Measurements from ENCODE around the gene SPARCL1.
"Not testable (repeated sequence)": the region's sequence is repeated elsewhere in the genome, so short reads cannot be mapped to it uniquely, and the experiment has no call there.

The SPARCL1 gene

DNA sequence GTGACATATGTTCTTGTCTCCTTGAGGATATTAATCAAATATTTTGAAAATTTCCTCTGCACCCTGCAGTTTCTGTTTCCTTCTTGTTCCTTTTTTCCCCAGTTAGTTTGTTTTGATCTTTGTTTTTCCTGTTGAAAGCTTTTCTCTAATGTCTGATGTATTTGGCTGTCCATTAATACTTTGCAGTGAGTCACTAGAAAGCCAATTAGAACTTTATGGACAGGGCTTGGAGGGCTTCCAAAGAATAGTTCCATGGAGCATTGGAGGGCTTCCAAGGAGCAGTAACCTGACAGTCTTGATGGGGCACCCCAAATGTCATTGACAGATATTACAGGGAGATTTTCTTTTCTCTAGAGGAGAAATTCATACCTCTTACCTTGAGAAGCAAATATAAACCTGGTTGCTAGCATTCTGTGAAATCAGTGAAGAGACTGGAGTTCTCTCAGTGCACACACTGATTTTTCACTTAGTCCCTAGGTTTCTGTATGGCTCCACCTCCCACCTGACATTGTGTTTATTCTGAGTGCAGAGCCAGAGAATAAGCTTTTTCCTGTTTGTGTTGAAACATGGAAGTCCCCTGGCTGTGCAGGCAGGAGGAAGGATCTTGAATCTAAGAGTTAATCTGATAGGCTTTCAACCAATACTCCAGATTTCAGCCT is 26.5 kb downstream of the SPARCL1 start:
- no peak for TF ChIP-seq POLR2A (IDR thresholded peaks at IDR 0.05; ENCODE audit: low read depth, low read length)
- FAIRE-seq (no peak), DNase-seq (ENCODE audit: insufficient read length, low spot score) (no peak)

DNA sequence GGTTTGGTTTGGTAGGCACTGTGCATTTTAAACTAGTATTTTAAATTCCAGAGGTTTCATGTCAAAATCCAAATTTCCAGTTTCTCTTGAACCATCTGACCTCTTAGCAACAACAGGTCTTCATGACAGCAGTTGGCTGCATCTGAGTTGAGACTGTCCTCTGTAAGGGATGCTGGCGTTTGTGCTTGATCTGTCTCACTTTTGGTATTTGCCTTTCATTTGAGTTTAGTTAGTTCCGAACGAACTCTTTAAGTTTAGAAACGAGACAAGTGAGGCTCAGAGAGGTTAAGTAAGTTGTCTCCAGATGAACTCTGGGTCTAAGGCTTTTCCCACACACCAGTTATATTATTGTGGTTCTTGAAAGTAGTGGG is 29.1 kb downstream of the SPARCL1 start:
- FAIRE-seq (no peak), DNase-seq (ENCODE audit: insufficient read length, low spot score) (no peak)
- no peak for TF ChIP-seq POLR2A (IDR thresholded peaks at IDR 0.05; ENCODE audit: low read depth, low read length)

DNA sequence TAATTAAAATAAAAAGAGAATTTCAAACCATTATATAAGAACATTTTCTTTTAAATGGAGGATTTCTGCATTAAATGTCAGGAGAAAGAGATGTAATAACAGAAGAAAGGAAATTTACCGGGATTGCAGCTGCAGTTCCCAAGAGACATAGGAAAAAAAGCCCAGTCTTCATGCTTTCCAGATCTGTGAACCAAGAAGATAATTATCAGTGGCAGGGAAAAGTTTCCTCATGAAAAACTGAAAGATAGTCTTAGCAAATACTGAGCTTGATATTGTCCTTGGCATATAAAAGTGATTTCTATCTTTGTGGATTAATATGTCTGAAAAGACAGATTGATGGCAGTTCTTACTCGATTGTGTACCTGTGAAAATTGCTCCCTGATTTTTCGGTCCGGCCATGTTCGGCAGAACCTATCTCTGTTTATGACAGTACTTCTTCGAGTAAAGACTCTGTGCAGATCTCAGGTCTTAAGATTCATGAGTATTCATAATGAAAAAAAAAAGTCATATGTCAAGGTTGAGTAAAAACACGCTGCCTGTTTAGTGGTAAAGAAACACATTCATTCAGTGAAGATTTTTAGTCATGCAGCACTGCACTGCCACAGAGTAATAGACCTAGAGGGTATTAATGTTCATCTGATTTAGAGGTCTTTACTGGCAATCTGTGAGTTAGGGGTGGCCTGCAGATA is 29.6 kb downstream of the SPARCL1 start:
- TF ChIP-seq POLR2A (IDR thresholded peaks at IDR 0.05; ENCODE audit: low read depth, low read length), result no peak
- FAIRE-seq (no peak), DNase-seq (ENCODE audit: insufficient read length, low spot score) (no peak)

DNA sequence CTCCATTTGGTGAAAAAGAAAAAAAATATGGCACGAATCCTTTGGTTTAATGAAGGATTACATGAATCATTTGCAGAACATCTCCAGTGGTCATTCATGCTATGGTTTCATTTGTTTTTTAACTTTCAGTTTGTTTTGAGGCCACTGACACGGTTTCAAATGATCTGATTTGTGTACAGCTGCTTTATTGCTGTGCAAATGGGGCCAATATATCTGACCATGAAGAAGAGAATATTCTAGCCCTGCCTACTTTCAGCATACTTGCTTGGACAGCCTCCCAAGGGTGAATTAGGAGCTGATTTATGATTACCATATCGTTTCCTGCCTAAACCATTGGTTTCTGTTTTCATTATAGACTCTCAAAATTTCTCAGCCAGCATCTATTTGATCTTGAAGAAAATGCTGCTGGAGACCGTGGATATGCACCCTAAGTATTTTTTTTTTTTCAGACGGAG is 30.7 kb downstream of the SPARCL1 start:
- no peak for DNase-seq (ENCODE audit: insufficient read length, low spot score)
- no peak for FAIRE-seq

DNA sequence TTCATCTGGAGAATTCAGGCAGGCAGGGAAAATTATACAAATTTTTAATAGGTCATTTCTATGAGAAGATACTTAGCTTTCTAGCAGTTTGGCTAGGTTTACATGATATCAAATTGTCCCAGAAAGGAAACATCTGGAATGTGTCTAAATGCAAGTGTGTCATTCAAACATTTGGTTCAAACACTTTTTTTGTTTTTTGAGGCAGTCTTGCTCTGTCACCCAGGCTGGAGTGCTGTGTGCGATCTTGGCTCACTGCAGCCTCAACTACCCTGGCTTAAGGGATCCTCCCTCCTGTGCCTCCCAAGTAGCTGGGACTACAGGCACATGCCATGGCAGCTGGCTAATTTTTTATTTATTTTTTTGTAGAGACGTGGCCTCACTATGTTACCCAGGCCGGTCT is 31.6 kb downstream of the SPARCL1 start:
- FAIRE-seq, result no peak
- TF ChIP-seq POLR2A (IDR thresholded peaks at IDR 0.05; ENCODE audit: low read depth, low read length), result no peak
- DNase-seq (ENCODE audit: insufficient read length, low spot score), result no peak

More for the DNA sequence above, 30.7 kb downstream of the SPARCL1 start:
- TF ChIP-seq POLR2A (IDR thresholded peaks at IDR 0.05; ENCODE audit: low read depth, low read length), result no peak

DNA sequence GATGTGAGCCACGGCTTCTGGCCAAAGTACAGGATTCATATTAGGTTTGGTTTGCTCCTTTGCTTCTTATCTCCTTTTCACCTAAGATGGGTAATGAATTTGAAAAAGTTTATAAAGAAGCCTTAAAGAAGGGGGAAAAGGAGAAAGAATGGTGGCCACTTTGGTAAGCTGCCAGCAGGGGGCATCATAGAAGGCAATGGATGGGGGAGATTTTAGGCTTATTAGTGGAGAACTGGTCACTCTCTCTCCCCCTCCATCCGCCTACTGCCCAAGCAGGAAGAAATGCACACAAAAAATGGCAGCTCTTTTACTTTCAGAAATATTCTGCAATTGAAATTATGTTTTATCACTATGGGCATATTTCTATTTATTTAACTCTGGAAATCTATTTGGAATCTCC is 32.0 kb downstream of the SPARCL1 start:
- DNase-seq (ENCODE audit: insufficient read length, low spot score), result no peak
- no peak for FAIRE-seq
- no peak for TF ChIP-seq POLR2A (IDR thresholded peaks at IDR 0.05; ENCODE audit: low read depth, low read length)

DNA sequence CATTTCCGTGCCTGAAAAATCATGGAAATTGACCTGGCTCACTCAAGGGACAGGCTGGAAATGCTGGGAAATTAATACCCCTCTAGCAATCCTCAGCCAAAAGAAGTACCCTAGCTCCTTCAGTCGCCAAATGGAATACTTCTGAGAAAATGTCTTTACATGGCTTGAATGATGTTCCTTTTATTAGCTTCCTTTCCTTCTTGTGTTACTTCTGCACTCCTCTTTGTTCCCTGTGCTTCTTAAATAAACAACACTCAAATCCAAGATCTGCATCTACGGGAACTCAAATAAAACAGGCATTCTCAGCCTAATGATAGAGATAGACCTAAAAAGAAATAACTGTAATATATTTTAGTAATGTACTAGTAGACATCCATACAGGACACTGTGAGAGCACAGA is 36.1 kb downstream of the SPARCL1 start:
- no peak for FAIRE-seq
- TF ChIP-seq POLR2A (IDR thresholded peaks at IDR 0.05; ENCODE audit: low read depth, low read length), result no peak

DNA sequence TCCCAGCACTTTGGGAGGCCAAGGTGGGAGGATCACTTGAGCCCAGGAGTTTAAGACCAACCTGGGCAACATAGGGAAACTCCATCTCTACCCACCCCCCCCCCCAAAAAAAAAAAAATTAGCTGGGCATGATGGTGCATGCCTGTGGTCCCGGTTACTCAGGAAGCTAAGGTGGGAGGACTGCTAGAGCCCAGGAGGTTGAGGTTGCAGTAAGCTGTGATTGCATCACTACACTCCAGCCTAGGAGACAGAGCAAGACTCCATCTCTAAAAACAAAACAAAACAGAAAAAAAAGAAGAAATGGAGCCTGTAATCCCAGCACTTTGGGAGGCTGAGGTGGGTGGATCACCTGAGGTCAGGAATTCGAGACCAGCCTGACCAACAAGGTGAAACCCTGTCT is 37.3 kb downstream of the SPARCL1 start:
- not testable (repeated sequence) for FAIRE-seq; DNase-seq (ENCODE audit: insufficient read length, low spot score)

More for the DNA sequence above, 36.1 kb downstream of the SPARCL1 start:
- DNase-seq (ENCODE audit: insufficient read length, low spot score), result no peak

DNA sequence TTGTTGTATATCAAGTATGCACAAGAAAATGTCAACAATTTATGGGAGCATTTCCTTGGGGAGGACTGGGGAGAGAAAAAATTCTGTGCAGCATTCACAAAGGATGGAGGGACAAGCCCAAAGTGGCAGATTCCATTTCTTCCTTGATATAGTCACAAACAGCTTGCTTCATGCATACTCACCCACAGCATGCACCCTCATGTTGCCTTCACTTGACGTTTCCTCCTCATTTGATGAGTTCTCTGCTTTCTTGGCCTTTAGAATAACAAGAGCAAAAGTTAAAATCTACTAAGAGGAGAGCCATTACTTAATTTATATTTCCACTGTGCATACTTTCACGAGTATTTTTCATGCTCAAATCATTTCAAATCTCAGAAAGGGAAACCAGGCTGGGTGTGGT is 37.7 kb downstream of the SPARCL1 start:
- no peak for FAIRE-seq

DNA sequence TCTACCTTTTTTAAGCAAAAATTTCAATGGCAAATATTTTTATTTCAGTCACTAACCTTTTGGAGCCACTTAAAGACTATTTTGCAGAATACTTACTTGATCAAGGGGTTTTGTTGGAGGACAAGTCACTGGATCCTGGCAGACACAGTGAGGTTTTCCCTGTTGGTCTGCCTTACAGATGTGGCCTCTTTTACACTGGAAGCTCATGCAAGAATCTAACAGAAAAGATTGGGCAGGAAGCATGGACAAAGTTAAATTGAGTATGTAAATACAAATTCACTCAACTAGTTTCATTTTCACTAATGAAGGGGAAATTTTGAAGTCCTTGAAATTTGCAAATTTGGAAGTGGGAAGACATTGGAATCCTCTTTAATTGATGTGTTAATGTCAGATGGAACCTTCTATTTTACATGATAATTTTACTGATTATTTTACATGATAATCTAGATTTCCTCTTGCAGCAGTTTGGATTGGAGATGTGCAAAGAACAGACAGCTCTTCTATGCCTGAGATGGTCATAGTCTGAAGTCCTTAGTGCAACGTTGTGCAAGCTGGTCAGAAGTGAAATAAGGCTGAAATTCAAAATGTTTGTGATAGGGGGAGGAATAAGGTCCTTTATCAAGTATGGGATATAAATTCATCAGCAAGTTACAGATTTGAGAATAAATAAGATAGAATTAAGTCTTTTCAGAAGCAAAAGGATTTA is 38.4 kb downstream of the SPARCL1 start:
- FAIRE-seq, result no peak
- DNase-seq (ENCODE audit: insufficient read length, low spot score), result no peak
- TF ChIP-seq POLR2A (IDR thresholded peaks at IDR 0.05; ENCODE audit: low read depth, low read length), result no peak

More for the DNA sequence above, 37.7 kb downstream of the SPARCL1 start:
- no peak for TF ChIP-seq POLR2A (IDR thresholded peaks at IDR 0.05; ENCODE audit: low read depth, low read length)
- DNase-seq (ENCODE audit: insufficient read length, low spot score), result no peak

DNA sequence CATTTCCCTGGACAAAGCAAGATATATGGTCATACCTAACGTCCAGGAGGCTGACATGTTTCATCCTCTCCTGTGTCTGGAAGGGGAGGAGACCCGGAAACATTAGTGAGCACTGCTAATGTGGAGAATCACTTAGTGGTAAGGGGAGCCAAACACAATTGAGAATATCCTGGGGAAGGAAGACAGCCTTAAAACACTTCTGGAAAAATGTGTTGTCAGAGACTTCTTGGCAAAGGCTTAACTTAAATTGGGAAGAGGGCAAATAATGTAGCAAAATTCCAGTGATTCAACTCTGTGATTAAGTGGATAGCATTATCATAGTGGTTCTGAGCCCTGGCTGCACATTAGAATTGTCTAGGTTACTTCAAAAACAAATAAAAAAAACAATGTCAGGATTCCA is 39.5 kb downstream of the SPARCL1 start:
- TF ChIP-seq POLR2A (IDR thresholded peaks at IDR 0.05; ENCODE audit: low read depth, low read length), result no peak
- no peak for DNase-seq (ENCODE audit: insufficient read length, low spot score)
- FAIRE-seq, result no peak

DNA sequence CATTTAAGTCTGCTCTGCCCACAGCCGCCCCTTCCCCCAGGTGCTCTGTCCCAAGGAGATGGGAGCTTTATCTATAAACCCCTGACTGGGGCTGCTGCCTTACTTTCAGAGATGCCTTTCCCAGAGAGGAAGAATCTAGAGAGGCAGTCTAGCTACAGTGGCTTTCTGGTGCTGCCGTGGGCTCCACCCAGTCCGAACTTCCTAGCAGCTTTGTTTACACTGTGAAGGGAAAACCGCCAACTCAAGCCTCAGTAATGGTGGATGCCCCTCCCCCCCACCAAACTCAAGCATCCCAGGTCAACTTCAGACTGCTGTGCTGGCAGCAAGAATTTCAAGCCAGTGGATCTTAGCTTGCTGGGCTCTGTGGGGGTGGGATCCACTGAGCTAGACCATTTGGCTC is 40.5 kb downstream of the SPARCL1 start:
- DNase-seq (ENCODE audit: insufficient read length, low spot score); FAIRE-seq: not testable (repeated sequence)

DNA sequence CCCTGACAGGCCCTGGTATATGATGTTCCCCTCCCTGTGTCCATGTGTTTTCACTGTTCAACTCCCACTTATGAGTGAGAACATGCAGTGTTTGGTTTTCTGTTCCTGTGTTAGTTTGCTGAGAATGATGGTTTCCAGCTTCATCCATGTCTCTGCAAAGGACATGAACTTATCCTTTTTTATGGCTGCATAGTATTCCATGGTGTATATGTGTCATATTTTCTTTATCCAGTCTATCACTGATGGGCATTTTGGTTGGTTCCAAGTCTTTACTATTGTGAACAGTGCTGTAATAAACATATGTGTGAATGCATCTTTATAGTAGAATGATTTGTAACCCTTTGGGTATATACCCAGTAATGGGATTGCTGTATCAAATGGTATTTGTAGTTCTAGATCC is 45.9 kb downstream of the SPARCL1 start:
- DNase-seq (ENCODE audit: insufficient read length, low spot score); FAIRE-seq: not testable (repeated sequence)

DNA sequence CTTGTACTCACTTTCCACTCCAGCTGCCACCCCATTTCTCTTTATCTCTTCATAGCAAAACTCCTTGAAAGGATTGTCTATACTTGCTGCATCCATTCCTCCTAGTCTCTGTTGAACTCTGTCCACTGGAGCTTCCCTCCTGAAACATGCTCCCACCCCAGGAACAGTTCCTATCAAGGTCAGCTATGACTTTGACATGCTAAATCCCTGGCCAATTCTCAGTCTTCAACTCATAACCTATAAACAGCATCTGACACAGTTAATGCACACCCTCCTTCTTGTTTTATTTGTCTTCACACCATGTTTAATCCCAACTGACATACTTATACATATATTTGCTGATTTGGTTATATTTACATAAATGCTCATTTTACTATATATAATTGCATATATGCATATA is 47.8 kb downstream of the SPARCL1 start:
- TF ChIP-seq POLR2A (IDR thresholded peaks at IDR 0.05; ENCODE audit: low read depth, low read length), result no peak
- no peak for FAIRE-seq
- no peak for DNase-seq (ENCODE audit: insufficient read length, low spot score)

DNA sequence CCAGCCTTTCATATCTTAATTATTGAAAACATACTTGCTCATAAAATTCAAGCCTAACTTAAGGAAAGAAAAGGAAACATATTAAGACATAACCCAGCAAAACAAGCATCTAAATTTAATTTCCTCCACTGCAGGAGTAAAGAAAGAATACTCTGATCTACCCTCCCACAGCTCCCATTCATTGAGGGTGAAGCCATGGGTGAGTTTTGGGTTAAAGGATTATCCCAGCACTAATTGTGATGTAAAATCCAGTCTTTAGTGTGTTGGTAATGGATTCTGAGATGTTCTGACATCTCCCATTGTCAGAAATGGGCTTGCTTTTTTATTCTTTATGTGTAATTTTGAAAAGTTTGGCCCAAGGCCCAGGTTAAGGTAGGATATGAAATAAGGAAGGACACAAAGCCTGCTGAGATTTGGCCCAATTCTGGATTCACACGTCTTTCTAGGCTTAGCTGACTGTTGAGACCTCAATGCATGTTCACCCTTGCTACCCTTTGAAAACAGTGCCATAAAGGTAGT is 50.4 kb downstream of the SPARCL1 start:
- no peak for TF ChIP-seq POLR2A (IDR thresholded peaks at IDR 0.05; ENCODE audit: low read depth, low read length)
- DNase-seq (ENCODE audit: insufficient read length, low spot score) (no peak), FAIRE-seq (no peak)

Data from H54 (cell line).